NCI-H1436 (cell line): ENCODE results near the gene AEBP2.
"Not testable (repeated sequence)": the region's sequence is repeated elsewhere in the genome, so short reads cannot be mapped to it uniquely, and the experiment has no call there.

Experiments used
- DNase-seq: peaks from one replicate; lab custom pipeline; 2025; lab: John Stamatoyannopoulos, UW

Gene AEBP2

GRCh38 chr12:19421503-19422282 lies 17.6 kb upstream of the AEBP2 start:
- DNase-seq, result no peak

GRCh38 chr12:19423166-19423930 lies 15.9 kb upstream of the AEBP2 start:
- DNase-seq, result no peak

- DNase-seq, result no peak
Observed at GRCh38 chr12:19428246-19428645, 11.0 kb upstream of the AEBP2 start.

GRCh38 chr12:19429491-19429890 lies 9.8 kb upstream of the AEBP2 start:
- DNase-seq, result not testable (repeated sequence)

- DNase-seq, result no peak
Observed at GRCh38 chr12:19430988-19431387, 8.3 kb upstream of the AEBP2 start.

- no peak for DNase-seq
Observed at GRCh38 chr12:19431407-19432308, 7.6 kb upstream of the AEBP2 start.

GRCh38 chr12:19432309-19433170 lies 6.8 kb upstream of the AEBP2 start:
- DNase-seq, result no peak

- no peak for DNase-seq
Observed at GRCh38 chr12:19434538-19434937, 4.8 kb upstream of the AEBP2 start.

- no peak for DNase-seq
Observed at GRCh38 chr12:19435831-19436497, 3.3 kb upstream of the AEBP2 start.

GRCh38 chr12:19436931-19437330 lies 2.4 kb upstream of the AEBP2 start:
- no peak for DNase-seq

GRCh38 chr12:19437996-19438395 lies 1.3 kb upstream of the AEBP2 start:
- no peak for DNase-seq

GRCh38 chr12:19440019-19440858 lies 947 bp downstream of the AEBP2 start:
- peak; percentile 23 for DNase-seq

- no peak for DNase-seq
Observed at GRCh38 chr12:19440916-19441315, 1.6 kb downstream of the AEBP2 start.

- no peak for DNase-seq
Observed at GRCh38 chr12:19443585-19443984, 4.3 kb downstream of the AEBP2 start.

GRCh38 chr12:19444097-19444496 lies 4.8 kb downstream of the AEBP2 start:
- no peak for DNase-seq

GRCh38 chr12:19447386-19447785 lies 8.1 kb downstream of the AEBP2 start:
- no peak for DNase-seq

GRCh38 chr12:19449814-19450213 lies 10.5 kb downstream of the AEBP2 start:
- DNase-seq, result no peak

- DNase-seq, result no peak
Observed at GRCh38 chr12:19450362-19450761, 11.1 kb downstream of the AEBP2 start.

GRCh38 chr12:19451196-19451595 lies 11.9 kb downstream of the AEBP2 start:
- DNase-seq, result no peak

- DNase-seq, result no peak
Observed at GRCh38 chr12:19453961-19454360, 14.7 kb downstream of the AEBP2 start.
